Neutrophil (primary cell): ENCODE results near the gene CEP68.
A peak's percentile ranks its signal among the peaks of the same experiment; 100 is the strongest.
"Not testable (repeated sequence)": the region's sequence is repeated elsewhere in the genome, so short reads cannot be mapped to it uniquely, and the experiment has no call there.

ENCODE experiments used
- H3K27ac ChIP-seq: fragments of 200-600 bp; sonication (generic); 2 replicates; pipeline ENCODE4 v1.5.1; 2016; ENCODE audit warnings: mild to moderate bottlenecking, moderate library complexity
- H3K27me3 ChIP-seq: fragments of 200-600 bp; sonication (generic); 2 replicates; pipeline ENCODE4 v1.6.0; 2016; ENCODE audit warnings: mild to moderate bottlenecking
- H3K36me3 ChIP-seq: fragments of 200-600 bp; sonication (generic); 2 replicates; pipeline ENCODE4 v1.5.1; 2017
- H3K4me1 ChIP-seq, 2 experiments: fragments of 200-600 bp in 1 of 2; sonication (generic) in 1 of 2; 1 replicate in 1 of 2; 2 replicates in 1 of 2; pipeline versions ENCODE4 v1.5.1 to v1.6.1; 2013 to 2016; ENCODE audit warnings: low read depth in 1 of 2, low read length in 1 of 2, mild to moderate bottlenecking in 1 of 2, moderate library complexity in 1 of 2; ENCODE audit not compliant: control insufficient read depth in 1 of 2, insufficient read depth in 1 of 2
- H3K4me3 ChIP-seq, 2 experiments: fragments of 200-600 bp in 1 of 2; sonication (generic) in 1 of 2; 1 replicate in 1 of 2; 2 replicates in 1 of 2; pipeline ENCODE4 v1.5.1; 2013 to 2016; ENCODE audit warnings: low read depth in 1 of 2, low read length in 1 of 2, mild to moderate bottlenecking in 1 of 2, moderate library complexity in 1 of 2
- H3K9me3 ChIP-seq: fragments of 200-600 bp; sonication (generic); 2 replicates; pipeline ENCODE4 v1.5.1; 2016
- TF ChIP-seq, protein P1 (sequence below): fragments of 200-600 bp; sonication (generic); IDR thresholded peaks from 2 replicates; pipeline ENCODE4 v1.5.1; 2016; ENCODE audit warnings: antibody characterized with exemption

CEP68 gene

DNA sequence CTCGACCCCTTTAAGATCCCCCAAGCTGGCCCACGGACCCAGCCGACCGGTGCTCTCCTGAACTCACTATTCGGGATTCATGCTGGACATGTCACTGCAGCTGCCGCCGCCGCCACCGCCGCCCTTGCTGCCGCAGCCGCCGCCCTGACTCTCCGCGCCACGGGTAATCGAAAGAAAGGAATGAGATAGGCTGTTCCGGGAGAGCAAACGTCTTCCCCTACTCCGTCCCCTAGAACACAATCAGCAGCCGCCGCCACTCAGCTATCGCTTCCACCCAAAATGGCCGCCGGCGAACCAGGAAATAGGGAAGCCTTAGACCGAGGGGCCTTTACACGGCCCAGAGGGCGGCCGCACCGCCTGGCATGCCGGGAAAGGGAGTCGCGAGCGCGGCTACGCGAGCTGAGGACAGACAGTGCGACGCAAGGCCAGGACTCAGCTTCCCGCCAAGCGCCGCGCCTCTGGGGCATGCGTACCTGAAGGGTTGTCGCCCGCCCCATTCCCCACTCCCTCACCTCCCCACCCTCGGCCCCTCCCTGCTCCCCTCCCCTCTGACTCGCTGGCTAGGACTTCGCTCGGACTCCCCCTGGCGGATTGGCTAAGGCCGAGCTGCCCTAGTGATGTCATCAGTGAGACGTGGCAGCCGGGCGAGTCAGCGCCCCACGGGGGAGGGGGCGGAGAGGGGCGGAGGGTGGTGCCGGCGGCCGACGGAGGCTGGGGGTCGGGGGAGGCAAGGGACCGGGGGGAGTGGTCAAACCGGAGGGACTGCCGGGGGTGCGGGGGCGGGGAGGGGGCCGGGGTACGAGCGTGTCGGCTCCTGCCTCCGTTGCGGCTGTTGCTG is 73.8 kb downstream of the CEP68 start, which contains the start of gene RAB1A:
TSS of gene RAB1A (minus strand) at position 281 of the 838 bp plus-strand sequence. CDS start at position 90, 191 bp downstream.
- TF ChIP-seq, protein P1, sequence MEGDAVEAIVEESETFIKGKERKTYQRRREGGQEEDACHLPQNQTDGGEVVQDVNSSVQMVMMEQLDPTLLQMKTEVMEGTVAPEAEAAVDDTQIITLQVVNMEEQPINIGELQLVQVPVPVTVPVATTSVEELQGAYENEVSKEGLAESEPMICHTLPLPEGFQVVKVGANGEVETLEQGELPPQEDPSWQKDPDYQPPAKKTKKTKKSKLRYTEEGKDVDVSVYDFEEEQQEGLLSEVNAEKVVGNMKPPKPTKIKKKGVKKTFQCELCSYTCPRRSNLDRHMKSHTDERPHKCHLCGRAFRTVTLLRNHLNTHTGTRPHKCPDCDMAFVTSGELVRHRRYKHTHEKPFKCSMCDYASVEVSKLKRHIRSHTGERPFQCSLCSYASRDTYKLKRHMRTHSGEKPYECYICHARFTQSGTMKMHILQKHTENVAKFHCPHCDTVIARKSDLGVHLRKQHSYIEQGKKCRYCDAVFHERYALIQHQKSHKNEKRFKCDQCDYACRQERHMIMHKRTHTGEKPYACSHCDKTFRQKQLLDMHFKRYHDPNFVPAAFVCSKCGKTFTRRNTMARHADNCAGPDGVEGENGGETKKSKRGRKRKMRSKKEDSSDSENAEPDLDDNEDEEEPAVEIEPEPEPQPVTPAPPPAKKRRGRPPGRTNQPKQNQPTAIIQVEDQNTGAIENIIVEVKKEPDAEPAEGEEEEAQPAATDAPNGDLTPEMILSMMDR: peak; percentile 83
- Histone ChIP-seq H3K36me3 (no peaks in the 10 kb centered on the region), H3K4me3 (peak within 1 kb of the TSS; percentile 74 to 80), H3K27ac (peak within 1 kb of the TSS; percentile 96), H3K9me3 (no peaks in the 10 kb centered on the region), H3K27me3 (no peaks in the 10 kb centered on the region), H3K4me1 (peaks cover 44 to 45% of the 10 kb centered on the region in 2 experiments)

DNA sequence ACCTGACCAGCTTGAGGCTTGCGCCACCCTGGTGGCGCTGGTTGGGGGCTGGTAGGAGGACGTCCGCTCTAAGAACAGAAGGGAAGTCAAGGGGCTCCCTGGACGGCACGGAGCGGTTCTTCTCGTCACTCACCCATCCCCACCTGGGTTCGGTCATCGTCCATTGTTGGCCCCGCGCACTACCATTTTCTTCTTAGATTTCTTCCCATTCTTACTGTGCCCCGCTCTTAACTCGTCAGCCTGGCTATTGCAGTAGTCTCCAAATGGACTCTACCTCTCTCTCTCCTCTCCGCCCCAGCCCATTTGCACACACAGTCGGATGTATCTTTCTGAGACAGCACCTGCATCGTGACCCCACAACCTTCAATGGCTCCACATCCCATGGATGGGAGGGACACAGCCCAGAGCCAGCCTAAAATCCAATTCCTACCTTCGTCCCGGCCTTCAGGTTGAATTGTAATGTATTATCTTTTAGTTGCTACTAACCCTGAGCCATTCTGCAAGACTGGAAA is 74.5 kb downstream of the CEP68 start:
- TF ChIP-seq, protein P1: no peak
- Histone ChIP-seq H3K27me3 (no peaks in the 10 kb centered on the region), H3K4me3 (peak overlapping the region; percentile 74 to 80), H3K4me1 (peaks cover 37 to 38% of the 10 kb centered on the region in 2 experiments), H3K36me3 (no peaks in the 10 kb centered on the region), H3K27ac (peak overlapping the region; percentile 96), H3K9me3 (no peaks in the 10 kb centered on the region)

- not testable (repeated sequence) for H3K9me3 ChIP-seq, H3K27ac ChIP-seq, H3K27me3 ChIP-seq, H3K4me3 ChIP-seq, H3K36me3 ChIP-seq
- H3K4me1 ChIP-seq: peaks cover 15 to 16% of the 10 kb centered on the region in 2 experiments
Observed at GRCh38 chr2:65132930-65133329, 76.7 kb downstream of the CEP68 start.

GRCh38 chr2:65133626-65134025 is 77.4 kb downstream of the CEP68 start:
- Histone ChIP-seq H3K9me3 (no peaks in the 10 kb centered on the region), H3K4me3 (no peak overlapping the region), H3K27ac (no peak overlapping the region), H3K36me3 (no peaks in the 10 kb centered on the region), H3K4me1 (peaks cover 8 to 9% of the 10 kb centered on the region in 2 experiments), H3K27me3 (no peaks in the 10 kb centered on the region)
- TF ChIP-seq, protein P1: no peak

DNA sequence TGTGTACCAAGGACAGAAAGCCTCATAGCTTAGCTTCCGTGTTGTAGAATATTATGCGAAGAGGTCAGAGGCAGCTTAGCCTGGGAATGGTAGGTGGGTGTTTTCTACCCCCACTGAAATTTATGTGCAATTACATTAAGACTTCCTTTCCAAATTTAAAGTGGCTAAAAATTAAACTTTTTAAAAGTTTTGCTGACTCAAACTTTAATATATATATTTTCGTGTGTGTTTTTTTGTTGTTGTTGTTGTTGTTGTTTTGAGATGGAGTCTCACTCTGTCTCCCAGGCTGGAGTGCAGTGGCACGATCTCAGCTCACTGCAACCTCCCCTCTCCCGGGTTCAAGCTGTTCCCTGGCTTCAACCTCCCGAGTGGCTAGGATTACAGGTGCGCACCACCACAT is 77.9 kb downstream of the CEP68 start:
- H3K9me3 ChIP-seq: no peaks in the 10 kb centered on the region
- TF ChIP-seq, protein P1: no peak
- H3K27ac ChIP-seq: no peak overlapping the region
- peaks cover 6 to 7% of the 10 kb centered on the region in 2 experiments for H3K4me1 ChIP-seq
- H3K4me3 ChIP-seq: no peak overlapping the region
- no peaks in the 10 kb centered on the region for H3K36me3 ChIP-seq
- H3K27me3 ChIP-seq: no peaks in the 10 kb centered on the region

DNA sequence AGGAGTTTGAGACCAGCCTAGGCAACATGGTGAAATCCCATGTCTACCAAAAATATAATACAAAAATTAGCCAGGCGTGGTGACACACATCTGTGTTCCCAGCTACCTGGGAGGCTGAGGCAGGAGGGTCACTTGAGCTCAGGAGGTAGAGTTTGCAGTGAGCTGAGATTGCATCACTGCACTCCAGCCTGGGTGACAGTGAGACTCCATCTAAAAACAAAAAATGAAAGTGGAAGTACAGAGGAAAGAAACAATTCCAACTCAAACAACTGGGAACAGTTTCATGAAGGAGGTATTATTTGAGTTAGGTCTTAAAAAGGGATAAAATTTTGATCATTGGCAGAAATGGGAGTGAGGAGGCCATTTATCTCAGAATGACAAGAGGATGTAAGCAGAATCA is 80.0 kb downstream of the CEP68 start:
- TF ChIP-seq, protein P1: no peak
- no peaks in the 10 kb centered on the region for H3K9me3 ChIP-seq
- H3K27ac ChIP-seq: no peak overlapping the region
- no peaks in the 10 kb centered on the region for H3K36me3 ChIP-seq
- no peak overlapping the region for H3K4me3 ChIP-seq
- no peaks in the 10 kb centered on the region for H3K27me3 ChIP-seq
- peaks cover under 1% of the 10 kb centered on the region in 2 experiments for H3K4me1 ChIP-seq
